Brain microvascular endothelial cell (primary cell): ENCODE measurements around the gene RAC2.

Experiments
- DNase-seq: peaks from one replicate; pipeline ENCODE4 v3.0.0-alpha.2; 2020
- H3K27ac ChIP-seq: fragments of 250-450 bp; sonication (Bioruptor Pico); 2 replicates; pipeline ENCODE4 v1.5.1; 2020; ENCODE audit warnings: mild to moderate bottlenecking, moderate library complexity
- H3K27me3 ChIP-seq: fragments of 250-450 bp; sonication (Bioruptor Pico); replicated peaks from 2 replicates; pipeline ENCODE4 v1.5.1; 2020; ENCODE audit warnings: mild to moderate bottlenecking
- H3K36me3 ChIP-seq: fragments of 250-450 bp; sonication (Bioruptor Pico); replicated peaks from 2 replicates; pipeline ENCODE4 v1.5.1; 2020; ENCODE audit warnings: mild to moderate bottlenecking
- H3K4me3 ChIP-seq: 2 replicates; pipeline ENCODE4 v1.5.1; 2011; ENCODE audit warnings: low read depth, mild to moderate bottlenecking, control low read depth, low read length, moderate library complexity
- in situ Hi-C: cut with HindIII; loops from 2 replicates; pipeline ENCODE4 v1.10.0; 2017; ENCODE audit warnings: low sequenced_read_pairs, low pct_ligation_motif_present
- TF ChIP-seq, protein P1 (sequence below): IDR thresholded peaks from 2 replicates; pipeline ENCODE4 v1.5.1; 2011; ENCODE audit warnings: low read depth, mild to moderate bottlenecking, moderate library complexity, low read length, control low read depth, inconsistent platforms; ENCODE audit errors: missing control alignments

RAC2 gene

DNA sequence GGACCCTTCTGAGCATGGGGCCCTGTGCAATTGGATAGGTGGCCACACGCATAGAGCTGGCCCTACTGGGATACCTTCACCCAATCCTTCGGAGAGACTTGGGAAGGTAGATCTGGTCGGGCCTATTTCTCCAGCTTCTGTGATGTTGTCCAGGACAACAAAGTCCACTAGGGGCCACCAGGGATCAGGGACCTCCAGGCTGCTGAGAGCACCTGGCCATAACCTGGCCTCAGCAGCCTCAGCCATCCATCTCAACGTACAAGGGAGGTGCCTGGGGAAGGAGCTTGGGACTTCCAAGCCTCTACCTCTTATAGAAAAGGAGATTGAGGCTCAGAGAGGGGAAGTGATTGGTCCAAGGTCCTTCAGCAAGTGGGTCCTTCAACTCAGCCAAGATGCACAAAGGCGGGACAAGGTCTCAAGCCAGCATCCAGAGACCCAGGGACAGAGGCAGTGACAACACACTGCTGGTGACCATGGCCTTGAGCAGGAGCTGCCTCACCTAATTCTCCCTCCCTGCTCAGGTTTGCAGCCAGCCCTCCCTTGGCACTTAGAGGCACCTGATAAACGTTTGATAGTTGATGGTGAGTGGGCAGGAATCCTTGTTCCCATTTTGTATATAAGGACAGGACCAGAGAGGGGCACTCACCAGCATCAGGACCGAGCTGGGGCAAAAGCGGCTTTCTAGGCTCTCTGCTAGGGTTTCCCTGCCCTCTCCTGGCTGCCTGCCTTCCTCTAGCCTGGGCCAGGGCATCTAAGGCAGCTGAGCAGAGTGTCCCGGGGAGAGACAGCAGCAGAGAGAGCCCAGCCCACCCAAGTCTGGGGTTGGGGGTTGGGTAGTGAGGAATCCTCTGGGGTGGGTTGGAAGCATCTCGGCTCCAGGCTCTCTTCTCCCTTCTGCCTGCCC lies 4.5 kb downstream of the RAC2 start:
- in situ Hi-C loops = no loop called here
- TF ChIP-seq, protein P1, sequence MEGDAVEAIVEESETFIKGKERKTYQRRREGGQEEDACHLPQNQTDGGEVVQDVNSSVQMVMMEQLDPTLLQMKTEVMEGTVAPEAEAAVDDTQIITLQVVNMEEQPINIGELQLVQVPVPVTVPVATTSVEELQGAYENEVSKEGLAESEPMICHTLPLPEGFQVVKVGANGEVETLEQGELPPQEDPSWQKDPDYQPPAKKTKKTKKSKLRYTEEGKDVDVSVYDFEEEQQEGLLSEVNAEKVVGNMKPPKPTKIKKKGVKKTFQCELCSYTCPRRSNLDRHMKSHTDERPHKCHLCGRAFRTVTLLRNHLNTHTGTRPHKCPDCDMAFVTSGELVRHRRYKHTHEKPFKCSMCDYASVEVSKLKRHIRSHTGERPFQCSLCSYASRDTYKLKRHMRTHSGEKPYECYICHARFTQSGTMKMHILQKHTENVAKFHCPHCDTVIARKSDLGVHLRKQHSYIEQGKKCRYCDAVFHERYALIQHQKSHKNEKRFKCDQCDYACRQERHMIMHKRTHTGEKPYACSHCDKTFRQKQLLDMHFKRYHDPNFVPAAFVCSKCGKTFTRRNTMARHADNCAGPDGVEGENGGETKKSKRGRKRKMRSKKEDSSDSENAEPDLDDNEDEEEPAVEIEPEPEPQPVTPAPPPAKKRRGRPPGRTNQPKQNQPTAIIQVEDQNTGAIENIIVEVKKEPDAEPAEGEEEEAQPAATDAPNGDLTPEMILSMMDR = no peak
- peaks cover 4% of the 10 kb centered on the region for H3K36me3 ChIP-seq

DNA sequence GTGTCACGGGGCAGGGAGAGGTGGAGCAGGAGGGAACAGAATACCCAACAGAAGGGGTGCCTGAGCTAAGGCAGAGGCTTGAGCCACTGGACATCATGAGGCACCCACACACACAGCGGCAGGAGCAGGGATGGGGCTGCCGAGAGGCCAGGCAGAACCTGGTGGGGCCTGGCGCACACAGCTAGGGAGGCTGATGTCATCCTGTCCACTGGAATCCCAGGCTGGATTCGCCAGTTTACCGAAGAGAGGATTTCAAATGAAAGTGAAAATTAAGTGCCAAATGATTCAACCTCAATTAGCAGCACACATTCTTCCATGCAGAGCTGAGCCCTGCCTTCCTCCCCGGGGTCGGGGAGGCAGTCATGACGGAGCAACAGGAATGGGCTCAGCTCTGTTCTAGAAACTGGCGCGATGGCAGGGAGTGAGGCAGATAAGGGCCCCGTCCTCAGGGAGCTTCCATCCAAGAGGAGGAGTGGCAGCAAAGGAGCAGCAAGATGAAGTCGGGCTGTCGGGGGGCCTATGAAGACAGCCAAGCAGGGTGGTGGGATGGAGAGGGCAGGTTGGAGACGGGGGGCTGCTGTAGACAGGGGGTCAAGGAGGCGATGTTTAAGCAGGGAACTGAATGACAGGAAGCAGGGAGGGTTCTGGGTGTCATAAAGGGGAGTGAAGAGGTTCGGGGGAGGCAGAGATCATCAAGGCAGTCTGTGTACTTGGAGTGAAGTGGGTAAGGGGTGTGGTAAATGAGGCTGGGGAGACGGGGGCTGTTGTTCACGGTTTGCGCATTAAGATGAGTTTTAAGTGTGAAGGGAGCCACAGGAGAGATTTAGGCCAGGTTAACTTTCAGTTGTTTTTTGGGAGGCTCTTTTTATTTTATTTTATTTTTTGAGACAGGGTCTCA lies 6.4 kb downstream of the RAC2 start:
- TF ChIP-seq, protein P1 = no peak
- in situ Hi-C loops = no loop called here
- H3K4me3 ChIP-seq = no peak overlapping the region
- H3K27ac ChIP-seq = no peak overlapping the region
- H3K27me3 ChIP-seq = no peaks in the 10 kb centered on the region
- H3K36me3 ChIP-seq = peaks cover 4% of the 10 kb centered on the region
- DNase-seq = no peak

More for the DNA sequence above, 4.5 kb downstream of the RAC2 start:
- no peaks in the 10 kb centered on the region for H3K27me3 ChIP-seq
- DNase-seq = no peak
- H3K27ac ChIP-seq = no peak overlapping the region
- H3K4me3 ChIP-seq = no peak overlapping the region

DNA sequence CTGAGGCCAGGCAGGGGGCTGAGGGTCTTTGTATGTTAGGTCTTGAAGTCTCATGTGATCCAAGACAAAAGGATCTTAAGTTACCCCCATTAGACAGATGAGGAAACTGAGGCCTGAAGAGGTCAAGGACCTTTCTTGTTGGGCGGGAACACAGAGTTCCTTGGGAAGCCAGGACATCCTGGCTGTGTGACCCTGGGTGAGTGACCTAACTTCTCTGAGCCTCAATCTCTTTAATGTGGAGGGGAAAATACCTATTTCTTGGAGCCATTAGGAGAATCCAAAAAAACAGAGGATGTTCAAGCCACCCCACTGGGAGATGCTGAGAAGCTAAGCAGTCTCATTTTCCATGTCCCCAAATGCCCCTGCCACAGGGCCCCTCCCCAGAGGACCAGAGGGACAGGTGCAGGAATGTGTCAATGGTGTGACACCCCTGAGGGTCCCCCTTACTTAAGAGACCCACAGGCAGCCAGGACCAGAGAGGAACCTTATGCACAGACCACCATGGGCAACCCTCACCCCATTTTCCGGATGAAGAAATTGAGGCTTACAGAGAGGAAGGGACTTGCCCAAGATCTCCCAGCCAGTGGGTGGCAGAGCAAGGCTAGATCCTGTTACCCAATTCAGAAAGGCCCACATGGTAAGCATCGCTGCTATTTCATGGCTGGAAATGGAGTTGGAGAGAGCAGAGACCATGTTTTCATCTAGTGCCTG lies 8.0 kb downstream of the RAC2 start:
- in situ Hi-C loops = no loop called here
- TF ChIP-seq, protein P1 = no peak
- no peaks in the 10 kb centered on the region for H3K27me3 ChIP-seq
- DNase-seq = no peak
- no peak overlapping the region for H3K27ac ChIP-seq
- no peak overlapping the region for H3K4me3 ChIP-seq
- H3K36me3 ChIP-seq = peaks cover 7% of the 10 kb centered on the region

- peaks cover 7% of the 10 kb centered on the region for H3K36me3 ChIP-seq
- no peaks in the 10 kb centered on the region for H3K27me3 ChIP-seq
- H3K4me3 ChIP-seq = no peak overlapping the region
- no peak overlapping the region for H3K27ac ChIP-seq
- in situ Hi-C loops = no loop called here
- TF ChIP-seq, protein P1 = no peak
- no peak for DNase-seq
Observed at GRCh38 chr22:37234736-37235711, 9.0 kb downstream of the RAC2 start.
